Eye (tissue), 1 donor: ENCODE data around the gene KIRREL3.
"Not testable (repeated sequence)": the region's sequence is repeated elsewhere in the genome, so short reads cannot be mapped to it uniquely, and the experiment has no call there.

ENCODE experiments used
- DNase-seq: peaks from one replicate; pipeline ENCODE4 v3.0.0-alpha.2; 2015

Gene KIRREL3

GRCh38 chr11:126391970-126392632, 608.5 kb downstream of the KIRREL3 start:
- no peak for DNase-seq

GRCh38 chr11:126391286-126391954, 609.1 kb downstream of the KIRREL3 start:
- no peak for DNase-seq

GRCh38 chr11:126390272-126390867, 610.2 kb downstream of the KIRREL3 start:
- no peak for DNase-seq

- DNase-seq, result no peak
Observed at GRCh38 chr11:126387857-126388256, 612.7 kb downstream of the KIRREL3 start.

- DNase-seq, result not testable (repeated sequence)
Observed at GRCh38 chr11:126386729-126387071, 613.9 kb downstream of the KIRREL3 start.

- no peak for DNase-seq
Observed at GRCh38 chr11:126385991-126386728, 614.4 kb downstream of the KIRREL3 start.

- no peak for DNase-seq
Observed at GRCh38 chr11:126384449-126385070, 616.0 kb downstream of the KIRREL3 start.

- DNase-seq, result no peak
Observed at GRCh38 chr11:126383339-126384335, 616.9 kb downstream of the KIRREL3 start.

GRCh38 chr11:126382641-126383040, 617.9 kb downstream of the KIRREL3 start:
- not testable (repeated sequence) for DNase-seq

GRCh38 chr11:126381960-126382359, 618.6 kb downstream of the KIRREL3 start:
- DNase-seq, result not testable (repeated sequence)

- DNase-seq, result no peak
Observed at GRCh38 chr11:126380909-126381308, 619.7 kb downstream of the KIRREL3 start.

GRCh38 chr11:126378763-126379162, 621.8 kb downstream of the KIRREL3 start:
- DNase-seq, result no peak

GRCh38 chr11:126375726-126376125, 624.8 kb downstream of the KIRREL3 start:
- DNase-seq, result peak; percentile 43

GRCh38 chr11:126374562-126375300, 625.8 kb downstream of the KIRREL3 start:
- not testable (repeated sequence) for DNase-seq

GRCh38 chr11:126373389-126374066, 627.0 kb downstream of the KIRREL3 start:
- DNase-seq, result not testable (repeated sequence)
